Neural crest cell (in vitro differentiated cells): ENCODE results near the gene DRAP1. TPM values are rescaled to one million over a fixed set of nuclear protein-coding genes. Genes with fewer than 3 reads are reported as not detected.

Source experiments
- DNase-seq: peaks from one replicate; pipeline ENCODE4 v3.0.0; 2021; ENCODE audit warnings: low read depth, mixed read lengths, low spot score
- H3K27ac Mint-ChIP-seq: one replicate; pipeline ENCODE4 v1.8.0; 2021; ENCODE audit warnings: mild to moderate bottlenecking, mixed read lengths; ENCODE audit not compliant: unreplicated experiment
- H3K27me3 Mint-ChIP-seq: 2 replicates; pipeline ENCODE4 v1.8.0; 2021; ENCODE audit warnings: low read depth, mild to moderate bottlenecking, mixed read lengths
- H3K36me3 Mint-ChIP-seq: 2 replicates; pipeline ENCODE4 v1.8.0; 2021; ENCODE audit warnings: low read depth, mild to moderate bottlenecking, mixed read lengths
- H3K4me1 Mint-ChIP-seq: 2 replicates; pipeline ENCODE4 v1.8.0; 2021; ENCODE audit warnings: mixed read lengths
- H3K4me3 Mint-ChIP-seq: one replicate; pipeline ENCODE4 v1.8.0; 2021; ENCODE audit warnings: mild to moderate bottlenecking, mixed read lengths
- H3K9me3 Mint-ChIP-seq: 2 replicates; pipeline ENCODE4 v1.8.0; 2021; ENCODE audit warnings: mixed read lengths
- total RNA-seq: library from RNA; stranded (reverse); gene quantifications from 2 replicates; pipeline ENCODE4 v1.2.1, GENCODE V29; 2021
- TF ChIP-seq, protein P1 (sequence below): fragments of 200-600 bp; sonication (generic); conservative IDR thresholded peaks from 2 replicates; pipeline ENCODE4 v1.5.0; 2021; ENCODE audit warnings: antibody characterized with exemption, mild to moderate bottlenecking

DRAP1 gene
- total RNA-seq, 1 donor from 2014 or later, result 101 TPM

DNA sequence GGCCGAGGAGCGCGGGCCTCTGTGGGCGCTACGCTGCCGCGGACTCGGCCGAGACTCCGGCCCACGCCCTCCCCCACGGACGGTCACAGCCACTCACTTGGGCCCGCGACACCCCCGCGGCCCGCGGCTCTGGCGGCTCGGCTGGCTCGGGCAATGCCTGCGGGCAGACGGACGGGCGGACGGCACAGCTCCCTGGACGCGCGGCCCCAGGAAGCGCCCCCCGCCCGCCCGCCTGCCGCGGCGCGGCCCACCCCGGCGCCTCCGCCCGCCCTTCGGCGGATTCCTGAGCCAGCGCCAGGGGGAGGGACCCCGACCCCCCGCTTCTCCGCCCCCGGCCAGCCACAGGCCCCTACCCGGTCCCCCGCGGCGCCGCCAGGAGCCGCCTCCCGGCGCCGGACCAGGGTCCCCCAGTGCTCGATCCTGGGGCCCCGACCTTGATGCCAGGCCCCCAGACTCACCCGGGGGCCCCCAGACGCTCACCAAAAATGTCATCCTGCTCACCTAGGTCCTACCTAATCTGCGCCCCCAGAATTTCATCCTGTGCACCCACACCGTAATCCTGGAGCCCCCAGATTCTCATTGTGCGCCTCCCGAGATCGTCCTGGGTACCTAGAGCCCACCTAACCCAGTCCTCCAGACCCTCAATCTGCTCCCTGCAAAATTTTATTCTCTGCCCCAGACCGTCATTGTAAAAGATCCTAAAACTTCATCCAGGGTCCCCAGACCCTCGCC is 46.5 kb upstream of the DRAP1 start, which contains the start of gene EFEMP2:
TSS of gene EFEMP2 (minus strand) at position 215 of the 732 bp plus-strand sequence. CDS start 446 bp downstream, outside the sequence.
- H3K9me3 Mint-ChIP-seq, result no peaks in the 10 kb centered on the region
- peaks cover 31% of the 10 kb centered on the region for H3K4me1 Mint-ChIP-seq
- peak within 1 kb of the TSS; percentile 81 for H3K27ac Mint-ChIP-seq
- peak within 1 kb of the TSS; percentile 92 for H3K4me3 Mint-ChIP-seq
- peaks cover 4% of the 10 kb centered on the region for H3K27me3 Mint-ChIP-seq
- no peak for DNase-seq
- TF ChIP-seq, protein P1, sequence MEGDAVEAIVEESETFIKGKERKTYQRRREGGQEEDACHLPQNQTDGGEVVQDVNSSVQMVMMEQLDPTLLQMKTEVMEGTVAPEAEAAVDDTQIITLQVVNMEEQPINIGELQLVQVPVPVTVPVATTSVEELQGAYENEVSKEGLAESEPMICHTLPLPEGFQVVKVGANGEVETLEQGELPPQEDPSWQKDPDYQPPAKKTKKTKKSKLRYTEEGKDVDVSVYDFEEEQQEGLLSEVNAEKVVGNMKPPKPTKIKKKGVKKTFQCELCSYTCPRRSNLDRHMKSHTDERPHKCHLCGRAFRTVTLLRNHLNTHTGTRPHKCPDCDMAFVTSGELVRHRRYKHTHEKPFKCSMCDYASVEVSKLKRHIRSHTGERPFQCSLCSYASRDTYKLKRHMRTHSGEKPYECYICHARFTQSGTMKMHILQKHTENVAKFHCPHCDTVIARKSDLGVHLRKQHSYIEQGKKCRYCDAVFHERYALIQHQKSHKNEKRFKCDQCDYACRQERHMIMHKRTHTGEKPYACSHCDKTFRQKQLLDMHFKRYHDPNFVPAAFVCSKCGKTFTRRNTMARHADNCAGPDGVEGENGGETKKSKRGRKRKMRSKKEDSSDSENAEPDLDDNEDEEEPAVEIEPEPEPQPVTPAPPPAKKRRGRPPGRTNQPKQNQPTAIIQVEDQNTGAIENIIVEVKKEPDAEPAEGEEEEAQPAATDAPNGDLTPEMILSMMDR, result no peak
- H3K36me3 Mint-ChIP-seq, result no peaks in the 10 kb centered on the region

DNA sequence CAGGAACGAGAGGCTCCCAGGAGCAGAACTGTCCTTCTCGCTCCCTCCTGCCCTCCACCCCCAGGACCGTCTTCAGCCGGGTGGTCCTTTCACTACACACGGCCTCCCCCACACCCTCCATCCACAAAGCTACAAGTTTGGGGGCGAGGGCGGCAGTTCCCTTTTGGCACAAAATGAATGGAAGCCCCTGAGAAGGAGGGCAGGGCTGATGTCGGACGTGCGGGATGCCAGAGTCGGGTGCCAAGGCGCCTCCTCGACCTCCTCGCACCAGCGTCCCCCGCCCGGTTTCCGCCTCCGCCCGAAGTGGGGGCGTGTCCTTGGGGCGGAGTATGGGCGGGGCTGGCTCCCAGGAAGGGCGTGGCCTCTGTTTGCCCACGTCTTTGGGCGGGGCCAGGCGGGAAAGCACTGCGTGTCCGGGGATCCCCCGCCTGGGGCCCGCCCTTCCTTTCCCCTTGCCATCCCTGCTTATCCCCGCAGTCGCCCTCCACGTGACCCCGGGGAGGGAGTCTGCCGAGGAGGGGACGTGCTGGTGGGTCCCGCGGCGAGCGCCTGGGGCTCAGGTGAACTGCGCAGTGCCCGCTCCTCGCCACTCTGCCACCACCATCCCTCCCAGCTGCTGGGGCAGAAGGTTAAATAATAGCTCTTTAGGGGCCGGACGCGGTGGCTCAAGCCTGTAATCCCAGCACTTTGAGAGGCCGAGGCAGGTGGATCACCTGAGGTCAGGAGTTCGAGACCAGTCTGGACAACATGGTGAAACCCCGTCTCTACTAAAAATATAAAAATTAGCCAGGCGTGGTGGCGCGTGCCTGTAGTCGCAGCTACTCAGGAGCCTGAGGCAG is 45.7 kb upstream of the DRAP1 start:
- H3K27me3 Mint-ChIP-seq, result peaks cover 4% of the 10 kb centered on the region
- peak overlapping the region; percentile 92 for H3K4me3 Mint-ChIP-seq
- peak; percentile 98 for DNase-seq
- TF ChIP-seq, protein P1, result no peak
- peaks cover 25% of the 10 kb centered on the region for H3K4me1 Mint-ChIP-seq
- H3K36me3 Mint-ChIP-seq, result no peaks in the 10 kb centered on the region
- no peaks in the 10 kb centered on the region for H3K9me3 Mint-ChIP-seq
- H3K27ac Mint-ChIP-seq, result peak overlapping the region; percentile 81

DNA sequence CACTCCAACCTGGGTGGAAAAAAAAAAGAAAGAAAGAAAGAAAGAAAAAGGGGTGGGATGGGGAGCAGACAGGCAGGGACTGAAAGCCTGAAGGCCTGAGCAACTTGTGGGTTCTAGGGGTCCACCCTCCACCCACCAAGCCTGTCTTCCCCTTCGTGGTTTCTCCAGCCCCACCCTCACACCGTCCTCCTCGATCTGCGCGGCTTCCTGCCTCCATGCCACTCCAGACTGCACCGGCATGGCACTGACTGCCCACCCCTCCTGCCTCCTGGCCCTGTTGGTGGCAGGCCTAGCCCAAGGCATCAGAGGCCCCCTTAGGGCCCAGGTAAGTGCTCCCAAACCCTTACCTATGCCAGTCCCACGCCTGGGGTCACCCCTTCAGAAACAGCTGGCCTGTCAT is 39.6 kb upstream of the DRAP1 start, which contains the start of gene CTSW:
TSS of gene CTSW (plus strand) at position 221 of the 400 bp plus-strand sequence. CDS start at position 239, 18 bp downstream.
- Mint-ChIP-seq H3K27ac (no peak within 1 kb of the TSS), H3K4me1 (peaks cover 3% of the 10 kb centered on the region), H3K4me3 (peak within 1 kb of the TSS; percentile 49), H3K9me3 (no peaks in the 10 kb centered on the region), H3K36me3 (peaks cover 3% of the 10 kb centered on the region), H3K27me3 (no peaks in the 10 kb centered on the region)
- no peak for DNase-seq
- TF ChIP-seq, protein P1, result no peak

DNA sequence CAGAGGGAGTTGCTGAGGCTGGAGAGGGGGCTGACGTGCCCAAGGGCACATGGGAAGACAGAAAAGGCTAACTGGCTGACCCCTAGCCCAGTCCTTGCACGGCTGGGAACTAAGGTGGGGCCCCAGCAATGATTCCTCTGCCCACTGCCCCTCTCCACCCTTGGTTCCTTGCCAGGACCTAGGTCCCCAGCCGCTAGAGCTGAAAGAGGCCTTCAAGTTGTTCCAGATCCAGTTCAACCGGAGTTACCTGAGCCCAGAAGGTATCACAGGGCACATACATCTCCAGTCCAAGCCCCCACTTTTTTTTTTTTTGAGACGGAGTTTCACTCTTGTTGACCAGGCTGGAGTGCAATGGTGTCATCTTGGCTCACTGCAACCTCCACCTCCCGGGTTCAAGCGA is 39.2 kb upstream of the DRAP1 start:
- H3K4me1 Mint-ChIP-seq, result peaks cover 6% of the 10 kb centered on the region
- DNase-seq, result no peak
- TF ChIP-seq, protein P1, result no peak
- H3K4me3 Mint-ChIP-seq, result peak overlapping the region; percentile 49
- H3K36me3 Mint-ChIP-seq, result peaks cover 4% of the 10 kb centered on the region
- no peak overlapping the region for H3K27ac Mint-ChIP-seq
- no peaks in the 10 kb centered on the region for H3K9me3 Mint-ChIP-seq
- H3K27me3 Mint-ChIP-seq, result no peaks in the 10 kb centered on the region

DNA sequence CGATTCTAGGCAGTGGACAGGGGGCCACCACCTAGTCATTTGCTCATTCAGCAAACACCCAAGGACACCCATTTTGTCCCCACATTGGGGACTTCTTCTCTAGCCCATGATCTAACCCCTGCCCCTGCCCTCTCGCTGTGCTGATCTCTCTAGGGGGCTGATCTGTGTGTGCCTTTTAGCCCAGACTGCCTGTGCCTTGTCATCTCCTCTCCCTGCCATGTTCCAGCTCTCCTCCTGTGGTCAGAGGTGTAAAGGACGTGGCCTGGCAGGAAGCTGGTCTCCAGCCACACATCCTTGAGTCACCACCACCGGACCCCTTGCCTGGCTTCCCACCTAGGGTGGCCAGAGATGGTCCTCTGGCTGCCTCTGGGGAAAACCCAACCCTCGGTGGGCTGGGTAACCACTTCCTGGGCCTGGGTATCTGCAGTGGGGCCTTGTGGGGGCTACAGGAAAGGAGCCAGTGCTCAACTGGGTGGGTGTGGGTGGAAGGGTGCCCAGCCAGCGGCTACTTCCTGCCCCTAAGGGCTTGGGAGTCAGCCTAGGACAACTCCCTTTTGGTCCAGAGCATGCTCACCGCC is 38.3 kb upstream of the DRAP1 start:
- peak overlapping the region; percentile 62 for H3K4me3 Mint-ChIP-seq
- no peak for DNase-seq

More for the DNA sequence above, 38.3 kb upstream of the DRAP1 start:
- Mint-ChIP-seq H3K27me3 (no peaks in the 10 kb centered on the region), H3K4me1 (peaks cover 6% of the 10 kb centered on the region), H3K27ac (no peak overlapping the region), H3K9me3 (no peaks in the 10 kb centered on the region), H3K36me3 (peaks cover 4% of the 10 kb centered on the region)
- TF ChIP-seq, protein P1, result no peak
